T-helper 9 cell (primary cell): Measurements from ENCODE around the gene ADCY9.
"Not testable (repeated sequence)": the region's sequence is repeated elsewhere in the genome, so short reads cannot be mapped to it uniquely, and the experiment has no call there.

Experiments used
- DNase-seq: peaks from one replicate; pipeline ENCODE4 v3.0.0-alpha.2; 2020

Gene ADCY9

DNA sequence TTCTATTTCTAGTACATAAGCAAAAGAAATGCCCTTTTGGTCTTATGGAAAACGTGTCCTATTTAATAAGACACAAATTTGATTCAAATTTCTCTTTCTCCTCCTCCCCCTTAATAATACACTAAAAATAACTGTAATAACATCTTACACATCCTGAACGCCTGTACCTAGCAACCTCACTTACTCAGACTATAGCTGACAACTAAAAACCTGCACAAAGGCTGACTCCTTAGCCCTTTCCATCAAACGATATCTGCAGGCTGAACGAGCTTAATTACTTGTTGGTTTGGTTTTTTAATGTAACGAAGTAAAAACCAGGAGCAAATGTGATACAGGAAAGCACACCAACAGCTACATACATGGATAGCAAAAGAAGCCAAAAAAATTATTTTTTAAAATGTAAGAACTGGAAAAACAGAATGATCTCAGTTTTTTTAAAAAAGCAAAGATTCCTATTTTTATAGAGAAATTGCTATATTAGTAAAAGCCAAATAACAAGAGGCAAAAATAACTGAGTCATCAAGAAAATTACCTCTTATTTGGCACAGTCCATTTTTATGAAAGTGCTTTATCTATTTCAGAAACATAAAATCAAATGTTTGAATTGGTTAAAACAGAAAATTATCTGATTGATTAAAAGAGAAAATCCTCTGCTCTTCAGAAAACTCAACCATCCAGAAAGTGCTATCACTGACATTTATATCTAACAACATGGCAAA, 23.5 kb downstream of the ADCY9 start:
- no peak for DNase-seq

DNA sequence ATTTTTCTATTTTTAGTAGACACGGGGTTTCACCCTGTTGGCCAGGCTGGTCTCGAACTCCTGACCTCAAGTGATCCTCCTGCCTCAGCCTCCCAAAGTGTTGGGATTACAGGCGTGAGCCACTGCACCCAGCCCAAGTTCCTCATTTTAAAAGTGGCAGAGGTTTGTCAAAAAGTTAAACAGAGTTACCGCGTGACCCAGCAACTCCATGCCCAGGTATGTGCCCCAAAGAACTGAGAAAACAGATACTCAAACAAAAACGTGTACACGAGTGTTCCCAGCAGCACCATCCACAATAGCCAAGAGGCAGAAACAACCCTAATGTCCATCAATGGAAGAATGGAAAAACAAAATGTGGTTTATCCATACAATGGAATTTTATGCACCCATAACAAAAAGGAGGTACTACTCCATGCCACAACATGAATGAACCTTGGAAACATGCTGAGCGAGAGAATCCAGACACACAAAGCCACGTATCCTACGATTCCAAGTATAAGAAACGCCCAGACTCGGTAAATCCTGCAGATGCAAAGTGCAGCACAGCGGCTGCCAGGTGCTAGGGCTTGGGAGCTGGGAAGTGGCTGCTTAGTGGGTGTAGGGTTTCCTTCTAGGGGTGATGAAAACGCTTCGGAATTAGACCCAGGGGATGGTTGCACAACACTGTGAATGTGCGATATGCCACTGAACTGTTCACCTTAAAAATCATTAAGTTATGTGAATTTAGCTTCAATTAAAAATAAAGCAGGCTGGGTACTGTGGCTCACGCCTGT, 24.8 kb downstream of the ADCY9 start:
- no peak for DNase-seq

DNA sequence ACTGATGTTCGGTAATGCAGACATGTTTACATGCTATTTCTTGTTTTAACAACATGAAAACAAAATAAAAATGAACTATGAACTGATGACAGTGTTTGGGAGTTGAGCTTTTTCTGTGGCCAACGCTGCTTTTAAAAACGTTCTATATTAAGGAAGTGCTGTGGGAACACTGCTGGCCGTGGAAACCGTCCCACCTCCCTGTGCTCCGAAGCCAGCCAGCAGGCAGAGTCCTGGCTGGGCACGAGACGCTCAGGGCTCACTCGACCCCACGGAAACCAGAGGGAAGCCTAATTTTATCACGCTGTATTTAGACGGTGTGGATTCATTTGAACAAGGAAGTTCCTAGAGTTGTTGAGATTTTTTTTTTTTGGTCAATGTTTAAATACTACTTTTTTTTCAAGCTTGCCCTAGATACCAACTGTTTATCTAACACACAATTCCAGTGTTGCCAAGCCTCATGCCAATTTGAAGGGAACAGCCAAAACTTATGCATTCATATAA, 25.8 kb downstream of the ADCY9 start:
- DNase-seq: no peak

DNA sequence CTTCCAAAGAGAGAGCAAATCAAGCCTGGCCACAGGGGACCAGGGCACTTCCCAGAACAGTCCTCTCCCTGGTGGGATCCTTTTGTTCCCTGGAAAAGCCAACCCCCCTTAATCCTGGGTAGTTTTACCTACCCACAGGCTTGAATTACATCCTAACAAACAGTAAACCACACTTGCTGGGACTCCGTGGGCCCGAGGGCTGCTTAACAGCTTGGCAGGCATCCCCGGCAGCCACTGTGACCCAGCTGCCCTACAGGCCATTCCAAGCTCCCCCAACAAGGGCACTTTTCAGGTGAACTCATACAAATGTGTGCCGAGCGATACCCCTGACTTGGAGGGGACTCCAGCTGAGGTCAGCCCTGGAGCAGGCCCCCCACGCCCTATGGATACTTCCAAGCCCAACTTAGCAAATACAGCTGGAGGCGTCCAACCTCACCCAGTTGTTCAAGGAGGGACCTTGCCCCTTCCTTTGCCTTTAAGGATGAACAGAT, 26.4 kb downstream of the ADCY9 start:
- DNase-seq: no peak

DNA sequence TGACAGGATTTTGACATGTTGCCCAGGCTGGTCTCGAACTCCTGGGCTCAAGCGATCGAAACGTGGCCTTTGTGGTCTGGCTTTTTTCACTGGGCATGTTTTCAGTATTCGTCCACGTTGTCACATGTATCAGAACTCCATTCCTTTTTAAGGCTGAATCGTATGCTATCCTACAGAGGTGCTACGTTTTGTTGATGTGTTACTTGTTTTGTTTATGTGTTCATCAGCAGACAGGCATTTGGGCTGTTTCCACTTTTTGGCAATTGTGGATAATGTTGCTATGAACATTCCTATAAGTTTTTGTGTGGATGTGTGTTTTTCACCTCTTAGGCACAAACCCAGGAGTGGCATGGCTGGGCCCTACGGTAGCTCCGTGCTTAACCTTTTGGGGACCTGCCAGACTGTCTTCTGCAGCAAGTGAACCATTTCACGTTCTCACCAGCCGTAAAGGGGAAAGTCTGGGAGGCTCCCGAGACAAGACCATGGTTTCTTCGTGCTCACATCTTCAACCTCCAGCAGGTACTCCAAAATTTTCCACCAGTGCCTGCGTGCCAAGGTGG, 26.9 kb downstream of the ADCY9 start:
- no peak for DNase-seq

DNA sequence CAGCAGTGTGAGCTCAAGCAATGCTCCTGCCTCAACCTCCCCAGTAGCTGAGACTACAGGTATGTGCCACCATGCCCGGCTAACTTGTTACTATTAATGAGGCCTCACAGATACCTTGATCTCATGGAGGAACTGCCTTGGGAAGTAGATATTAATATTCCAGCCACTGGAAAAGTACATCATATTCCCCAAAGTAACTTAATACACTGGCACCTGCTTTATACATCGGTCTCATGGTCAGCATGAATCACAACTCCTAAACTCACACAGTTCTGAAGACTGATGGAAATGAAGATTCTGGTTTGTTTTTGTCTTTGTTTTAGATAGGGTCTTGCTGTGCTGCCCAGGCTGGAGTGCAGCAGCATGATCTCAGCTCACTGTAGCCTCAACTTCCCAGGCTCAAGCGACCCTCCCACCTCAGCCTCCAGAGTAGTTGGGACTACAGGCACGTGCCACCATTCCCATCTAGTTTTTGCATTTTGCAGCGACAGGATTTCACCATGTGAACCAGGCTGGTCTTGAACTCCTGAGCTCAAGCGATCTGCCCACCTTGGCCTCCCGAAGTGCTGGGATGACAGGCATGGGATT, 28.2 kb downstream of the ADCY9 start:
- no peak for DNase-seq

DNA sequence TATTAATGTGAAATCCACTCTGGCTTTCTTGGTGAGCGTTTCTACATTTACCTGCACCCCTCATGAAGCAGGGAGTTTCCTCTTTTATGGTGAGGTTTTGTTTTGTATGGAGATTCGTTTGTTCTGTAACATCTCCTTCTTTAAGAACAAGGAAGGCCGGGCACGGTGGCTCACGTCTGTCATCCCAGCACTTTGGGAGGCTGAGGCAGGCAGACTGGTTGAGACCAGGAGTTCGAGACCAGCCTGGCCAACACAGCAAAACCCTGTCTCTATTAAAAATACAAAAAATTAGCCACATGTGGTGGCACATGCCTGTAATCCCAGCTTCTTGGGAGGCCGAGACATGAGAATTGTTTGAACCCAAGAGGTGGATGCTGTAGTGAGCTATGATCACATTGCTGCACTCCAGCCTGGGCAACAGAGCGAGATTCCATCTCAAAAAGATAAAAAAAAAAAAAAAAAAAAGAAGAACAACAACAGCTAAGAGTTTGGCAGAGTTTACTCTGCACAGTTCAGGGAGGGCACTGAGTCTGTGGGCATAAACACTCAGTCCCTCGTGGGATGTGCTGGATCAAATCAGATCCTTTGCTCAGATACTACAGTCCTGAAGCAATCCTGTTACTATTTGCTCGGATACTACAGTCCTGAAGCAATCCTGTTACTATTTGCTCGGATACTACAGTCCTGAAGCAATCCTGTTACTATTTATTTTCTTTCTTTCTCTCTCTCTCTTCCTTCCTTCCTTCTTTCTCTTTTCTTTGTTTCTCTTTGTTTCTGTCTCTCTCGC, 28.9 kb downstream of the ADCY9 start:
- DNase-seq: no peak

DNA sequence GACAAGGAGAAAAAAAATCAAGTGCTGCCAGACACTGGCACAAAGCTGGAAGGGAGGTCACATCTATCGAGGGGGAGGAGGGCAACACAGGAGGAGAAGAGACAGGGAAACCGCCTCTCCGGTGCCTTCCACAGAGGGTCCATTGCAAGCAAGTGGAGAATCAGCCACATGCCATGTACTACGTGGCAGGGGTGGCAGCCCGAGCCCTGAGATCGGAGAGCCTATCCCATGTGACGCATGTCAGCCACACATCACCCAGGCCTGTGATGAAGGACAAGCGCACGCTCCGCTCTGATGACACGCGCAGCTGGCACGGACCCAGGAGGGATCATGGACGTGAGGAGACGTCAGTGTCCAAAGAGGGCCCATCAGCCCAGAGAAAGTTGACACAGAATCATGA, 30.1 kb downstream of the ADCY9 start:
- no peak for DNase-seq

DNA sequence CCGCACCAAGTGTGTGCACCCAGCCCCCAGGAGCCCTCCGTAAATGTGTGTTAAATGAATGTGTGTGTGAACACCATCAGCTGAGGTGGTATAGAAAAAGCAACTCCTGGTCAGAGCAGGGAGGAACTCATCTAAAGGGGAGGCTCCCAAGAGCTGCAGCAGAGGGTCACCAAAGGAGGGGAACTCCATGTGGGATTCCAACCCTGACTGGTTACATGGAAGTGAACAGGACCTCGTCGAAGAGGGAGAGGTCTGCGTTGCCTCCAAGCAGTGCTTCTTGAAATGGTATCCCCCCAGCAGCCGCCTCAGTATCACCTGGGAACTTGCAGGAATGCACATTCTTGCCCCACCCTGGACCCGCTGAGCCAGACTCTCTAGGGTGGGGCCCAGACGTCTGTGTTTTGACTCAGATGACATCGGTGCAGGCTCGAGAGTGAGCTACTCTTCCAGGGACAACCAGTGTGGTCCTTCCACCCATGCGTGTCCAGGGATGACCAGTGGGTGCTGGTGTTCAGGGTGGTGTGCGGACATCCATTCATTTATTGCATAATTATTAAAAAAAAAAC, 30.8 kb downstream of the ADCY9 start:
- no peak for DNase-seq

DNA sequence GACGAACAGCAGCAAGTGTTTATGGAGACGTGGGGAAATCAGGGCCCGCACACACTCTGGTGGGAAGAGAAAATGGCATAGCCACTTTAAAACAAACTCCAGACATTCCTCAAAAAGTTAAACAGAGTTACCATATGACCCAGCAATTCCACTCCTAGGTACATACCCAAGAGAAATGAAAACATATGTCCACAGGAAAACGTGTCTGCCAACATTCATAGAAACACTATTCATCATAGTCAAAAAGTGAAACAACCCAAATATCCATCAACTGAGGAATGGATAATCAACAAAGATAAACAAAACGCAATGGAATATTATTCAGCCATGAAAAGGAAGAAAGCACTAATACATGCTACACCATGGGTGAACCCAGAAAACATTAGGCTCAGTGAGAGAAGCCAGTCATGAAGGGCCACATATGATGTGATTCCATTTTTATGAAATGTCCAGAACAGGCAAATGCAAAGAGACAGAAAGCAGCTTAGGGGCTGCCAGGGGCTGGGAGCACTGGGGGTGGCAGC, 32.8 kb downstream of the ADCY9 start:
- no peak for DNase-seq

DNA sequence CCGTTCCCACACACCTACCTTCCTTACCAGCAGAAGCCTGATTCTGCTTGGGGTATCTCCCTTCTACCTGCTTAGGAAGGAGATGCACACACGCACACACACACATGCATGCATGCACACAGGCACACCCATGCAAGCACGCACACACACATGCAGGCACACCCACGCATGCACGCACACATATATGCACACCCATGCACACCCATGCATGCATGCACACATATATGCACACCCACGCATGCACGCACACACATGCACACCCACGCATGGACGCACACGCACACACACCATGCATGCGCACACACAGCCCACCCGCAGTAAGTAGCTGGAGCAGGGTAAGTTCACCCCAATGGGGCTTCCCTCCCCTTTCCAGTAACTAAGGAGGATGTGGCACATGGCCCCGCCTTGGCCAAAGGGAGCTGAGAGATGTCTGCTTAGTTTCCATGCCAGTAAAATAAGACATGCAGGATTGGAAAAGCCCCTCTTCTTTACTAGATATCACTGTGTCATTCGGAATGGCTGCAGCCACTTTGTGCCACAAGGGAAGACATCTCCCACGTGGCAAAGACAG, 33.7 kb downstream of the ADCY9 start:
- DNase-seq: no peak

DNA sequence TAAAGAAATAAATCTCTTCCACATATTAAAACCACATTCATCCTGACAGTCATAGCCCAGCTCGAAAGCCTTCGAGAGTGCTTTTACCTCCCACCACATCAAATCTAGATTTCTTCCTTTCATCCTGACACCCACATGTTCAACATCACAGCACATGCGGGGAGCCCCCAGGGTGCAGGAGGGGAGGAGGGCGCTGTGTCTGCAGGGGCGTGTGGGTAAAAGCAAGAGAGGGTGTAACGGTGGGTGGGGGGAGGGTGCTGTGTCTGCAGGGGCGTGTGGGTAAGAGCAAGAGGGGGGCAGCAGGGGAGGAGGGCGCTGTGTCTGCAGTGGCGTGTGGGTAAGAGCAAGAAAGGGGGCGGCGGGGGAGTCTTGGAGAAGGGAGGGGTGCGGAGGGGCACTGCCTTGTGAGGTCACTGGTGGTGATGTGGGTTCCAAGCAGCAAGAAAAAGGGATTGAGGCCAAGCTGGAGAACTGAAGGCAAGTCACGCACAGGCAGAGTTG, 34.7 kb downstream of the ADCY9 start:
- no peak for DNase-seq

DNA sequence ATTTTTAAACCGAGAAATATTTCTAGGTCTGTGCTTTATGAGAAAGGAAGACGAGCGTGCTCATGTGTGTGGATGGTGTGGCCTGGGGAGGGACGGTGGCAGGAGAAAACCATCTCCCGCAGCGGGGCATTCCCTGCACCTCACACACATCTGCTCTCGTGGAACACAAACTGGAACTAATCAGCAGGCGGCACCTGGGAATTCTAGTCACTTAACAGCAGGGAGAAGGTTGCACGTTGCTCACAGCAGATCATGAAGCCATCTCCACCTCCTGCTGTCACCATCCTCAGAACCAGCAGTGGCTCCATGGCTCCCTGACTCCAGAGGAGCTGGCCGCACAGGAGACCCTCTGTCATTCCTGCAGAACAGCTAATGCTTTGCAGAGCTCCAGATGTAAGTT, 35.2 kb downstream of the ADCY9 start:
- DNase-seq: no peak

DNA sequence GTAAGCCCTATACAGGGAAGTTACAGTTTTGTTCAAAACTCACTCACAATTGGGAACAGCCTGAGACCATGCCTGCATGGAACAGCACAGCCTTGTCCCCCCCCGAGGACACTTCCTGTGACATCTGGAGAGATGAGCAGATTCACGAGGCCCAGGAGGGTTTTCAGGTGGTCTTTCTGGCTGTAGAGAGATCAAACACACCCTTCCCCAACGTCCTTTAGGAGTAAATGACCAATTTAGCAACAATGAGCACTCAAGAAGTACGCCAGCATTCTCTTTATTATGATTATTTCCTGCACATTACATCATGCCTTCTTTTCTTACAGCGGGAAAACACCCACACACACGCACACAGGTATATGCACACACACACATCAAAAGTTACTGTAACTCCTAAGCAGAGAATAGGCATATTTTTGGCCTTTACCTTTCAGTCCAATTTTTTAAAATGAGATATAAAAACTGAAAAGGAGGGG, 39.0 kb downstream of the ADCY9 start:
- DNase-seq: no peak

DNA sequence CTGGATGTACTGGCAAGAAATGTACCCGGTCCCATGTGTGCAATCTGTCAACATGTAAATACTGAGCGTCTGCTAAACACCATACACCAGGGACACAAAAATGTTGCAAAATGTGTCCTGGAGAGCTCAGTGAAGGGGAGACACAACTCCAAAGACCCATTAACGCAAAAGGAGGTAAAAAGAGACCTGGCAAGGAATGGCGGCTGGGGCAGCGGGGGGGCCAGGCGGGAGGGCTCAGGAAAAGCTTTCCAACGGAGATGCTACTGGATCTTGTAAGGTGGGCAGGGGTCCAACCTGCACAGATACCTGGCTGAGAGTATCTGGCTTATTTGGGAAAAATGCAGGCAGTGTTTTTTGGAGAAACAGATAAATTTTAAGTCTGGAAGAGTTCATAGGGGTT, 40.7 kb downstream of the ADCY9 start:
- DNase-seq: no peak

DNA sequence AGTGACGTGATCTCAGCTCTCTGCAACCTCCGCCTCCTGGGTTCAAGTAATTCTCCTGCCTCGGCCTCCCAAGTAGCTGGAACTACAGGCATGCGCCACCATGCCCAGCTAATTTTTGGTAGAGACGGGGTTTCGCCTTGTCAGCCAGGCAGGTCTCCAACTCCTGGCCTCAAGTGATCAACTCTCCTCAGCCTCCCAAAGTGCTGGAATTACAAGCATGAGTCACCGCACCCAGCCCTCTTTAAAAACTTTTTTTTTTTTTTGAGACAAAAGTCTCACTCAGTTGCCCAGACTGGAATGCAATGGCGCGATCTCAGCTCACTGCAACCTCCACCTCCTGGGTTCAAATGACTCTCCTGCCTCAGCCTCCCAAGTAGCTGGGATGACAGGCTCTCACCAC, 43.1 kb downstream of the ADCY9 start:
- DNase-seq: not testable (repeated sequence)

DNA sequence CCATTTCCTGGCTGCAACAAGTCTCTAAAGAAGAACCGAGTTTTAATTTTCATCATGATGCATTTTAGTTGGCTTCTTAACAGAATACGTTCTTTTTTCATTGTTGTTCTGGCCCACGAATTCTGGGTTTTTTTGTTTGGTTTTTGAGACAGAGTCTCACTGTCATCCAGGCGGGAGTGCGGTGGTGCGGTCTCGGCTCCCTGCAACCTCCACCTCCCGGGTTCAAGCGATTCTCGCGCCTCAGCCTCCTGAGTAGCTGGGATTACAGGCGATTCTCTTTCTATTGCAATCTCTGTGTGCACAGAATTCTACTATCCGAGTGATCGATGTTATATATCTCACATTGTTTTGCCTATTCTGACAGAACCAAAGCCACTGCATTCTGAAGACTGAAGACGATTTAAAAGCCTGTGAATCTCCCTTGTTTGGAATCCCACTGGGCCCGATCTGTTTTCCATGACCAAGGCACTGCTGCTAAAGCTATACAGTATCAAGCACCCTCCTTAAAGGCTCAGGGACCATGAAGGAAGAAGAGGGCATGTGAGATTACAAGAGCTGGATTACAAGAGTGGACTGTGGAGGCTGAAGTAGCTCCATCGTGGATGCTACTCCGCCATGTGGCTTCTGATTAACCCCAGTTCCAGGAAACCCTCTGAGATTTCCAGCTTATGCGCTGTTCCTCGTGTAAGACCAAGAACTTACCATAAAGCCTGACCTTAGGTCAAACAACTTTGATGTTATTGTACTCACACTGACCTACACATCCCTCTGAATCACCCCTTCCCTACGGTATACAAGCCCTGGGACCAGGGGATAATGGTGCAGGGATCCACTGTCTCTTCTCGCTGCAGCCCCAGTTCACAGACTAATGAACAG, 44.3 kb downstream of the ADCY9 start:
- DNase-seq: no peak

DNA sequence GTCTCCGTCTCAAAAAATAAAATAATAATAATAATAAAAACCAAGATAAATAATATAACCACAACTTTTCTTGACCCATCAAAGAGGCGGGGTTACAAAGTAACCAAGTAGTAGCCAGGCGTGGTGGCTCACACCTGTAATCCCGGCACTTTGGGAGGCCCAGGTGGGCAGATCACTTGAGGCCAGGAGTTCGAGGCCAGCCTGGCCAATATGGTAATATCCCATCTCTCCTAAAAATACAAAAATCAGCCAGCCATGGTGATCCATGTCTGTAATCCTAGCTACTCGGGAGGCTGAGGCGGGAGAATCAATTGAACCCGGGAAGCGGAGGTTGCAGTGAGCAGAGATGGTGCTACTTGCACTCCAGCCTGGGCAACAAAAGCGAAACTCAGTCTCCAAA, 45.3 kb downstream of the ADCY9 start:
- DNase-seq: no peak

DNA sequence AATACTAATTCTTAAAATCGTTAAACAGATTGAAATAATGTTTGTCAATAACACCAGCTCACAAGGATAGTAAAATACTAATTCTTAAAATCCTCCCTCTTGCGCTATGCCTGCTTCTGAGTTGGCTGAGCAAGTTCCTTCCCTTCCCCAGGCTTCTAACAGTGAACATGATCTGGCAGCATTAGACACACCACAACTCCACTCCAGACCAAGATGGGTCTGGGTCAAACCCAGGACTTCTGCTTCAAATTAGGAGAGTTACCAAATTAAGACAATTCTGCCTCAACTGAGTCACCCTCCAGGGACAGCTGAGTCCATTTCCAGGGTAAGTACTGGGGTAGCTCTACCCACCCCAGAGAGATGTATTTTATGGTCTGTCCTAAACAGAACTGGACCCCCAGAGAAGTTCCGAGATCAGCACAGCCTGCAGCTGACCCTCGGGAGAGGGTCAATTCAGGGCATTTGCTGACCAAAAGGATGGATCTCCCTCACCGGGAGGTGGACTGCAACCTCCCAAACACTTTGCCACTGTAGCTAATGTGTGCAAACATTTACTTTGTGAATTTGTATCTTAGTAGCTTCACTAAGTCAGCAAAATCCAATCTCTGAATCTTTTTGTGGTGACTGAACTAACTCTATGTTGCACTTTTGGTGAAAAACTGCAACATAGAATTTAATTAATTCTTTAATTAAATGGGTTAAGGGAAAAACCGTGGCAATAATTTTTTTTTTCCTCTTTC, 48.8 kb downstream of the ADCY9 start:
- no peak for DNase-seq
